Stimulated activated naive CD4-positive, alpha-beta T cell treated with Interleukin-2 at 50 U/mL for 16 hours (primary cell): Measurements from ENCODE around the gene C3orf20.

Source experiments
- DNase-seq: peaks from one replicate; lab custom pipeline; 2025; lab: John Stamatoyannopoulos, UW

The C3orf20 gene

GRCh38 chr3:14816359-14816758 is 141.4 kb downstream of the C3orf20 start:
- DNase-seq: no peak

DNA sequence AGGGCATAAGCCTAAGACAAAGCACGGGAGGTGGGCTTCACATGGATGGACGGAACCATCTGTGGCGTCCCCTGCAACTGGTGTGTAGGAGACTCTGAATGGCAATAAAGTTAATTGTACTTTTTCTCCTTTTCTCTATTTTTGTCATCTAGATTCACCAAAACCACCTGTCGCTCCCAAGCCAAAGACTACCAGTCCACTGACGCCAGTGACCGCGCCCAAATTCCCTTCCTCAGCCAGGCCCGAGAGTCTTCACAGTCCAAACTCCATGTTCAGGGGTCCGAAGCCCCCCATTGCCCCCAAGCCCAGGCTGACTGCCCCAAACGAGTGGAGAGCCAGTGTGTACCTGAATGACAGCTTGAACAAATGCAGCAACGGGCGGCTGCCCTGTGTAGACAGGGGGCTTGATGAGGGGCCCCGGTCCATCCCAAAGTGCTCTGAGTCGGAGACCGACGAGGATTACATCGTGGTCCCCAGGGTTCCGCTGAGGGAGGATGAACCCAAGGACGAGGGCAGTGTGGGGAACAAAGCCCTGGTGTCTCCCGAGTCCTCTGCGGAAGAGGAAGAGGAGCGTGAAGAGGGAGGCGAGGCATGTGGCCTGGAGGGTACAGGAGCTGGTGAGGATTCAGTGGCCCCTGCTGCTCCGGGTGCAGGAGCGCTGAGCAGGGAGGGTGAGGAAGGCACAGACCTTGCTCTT is 144.0 kb downstream of the C3orf20 start, which contains the start of gene FGD5:
Gene FGD5 (plus strand): TSS at position 159 of the 697 bp plus-strand sequence. CDS start 110 bp downstream, at position 269.
- DNase-seq: no peak

- no peak for DNase-seq
Measured at GRCh38 chr3:14819671-14820070, 144.7 kb downstream of the C3orf20 start.

- no peak for DNase-seq
Measured at GRCh38 chr3:14820156-14820555, 145.2 kb downstream of the C3orf20 start.

DNA sequence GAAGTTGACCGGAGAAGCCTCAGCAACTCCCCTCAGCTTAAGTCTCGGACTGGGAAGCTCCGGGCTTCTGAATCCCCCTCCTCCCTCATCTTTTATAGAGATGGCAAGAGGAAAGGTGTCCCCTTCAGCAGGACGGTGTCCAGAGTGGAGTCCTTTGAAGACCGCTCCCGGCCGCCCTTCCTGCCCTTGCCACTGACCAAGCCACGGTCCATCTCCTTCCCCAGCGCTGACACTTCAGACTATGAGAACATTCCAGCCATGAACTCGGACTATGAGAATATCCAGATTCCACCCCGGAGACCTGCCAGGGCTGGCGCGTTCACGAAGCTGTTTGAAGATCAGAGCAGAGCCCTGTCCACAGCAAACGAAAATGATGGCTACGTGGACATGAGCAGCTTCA is 146.2 kb downstream of the C3orf20 start:
- DNase-seq: no peak

DNA sequence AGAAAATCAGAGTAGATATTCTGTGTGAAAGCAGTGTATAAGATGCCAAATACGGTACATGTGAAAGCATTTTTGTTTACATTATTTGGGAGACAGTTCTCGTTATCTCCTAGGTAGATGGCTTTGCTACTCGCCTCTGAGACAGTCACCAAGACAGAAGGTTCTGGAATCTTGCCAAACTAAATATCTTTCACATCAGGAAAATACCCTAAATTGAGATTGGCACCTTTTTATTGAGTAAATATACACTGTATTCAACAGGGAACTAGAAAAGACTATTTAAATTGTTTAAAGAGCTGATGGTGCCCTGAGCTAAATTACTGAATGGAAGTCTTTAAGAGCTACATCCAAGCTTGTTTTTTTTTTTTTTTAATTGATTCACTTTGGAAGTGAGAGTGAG is 147.2 kb downstream of the C3orf20 start:
- DNase-seq: no peak
